Measurements from ENCODE around the gene JPH3.

JPH3 gene

DNA sequence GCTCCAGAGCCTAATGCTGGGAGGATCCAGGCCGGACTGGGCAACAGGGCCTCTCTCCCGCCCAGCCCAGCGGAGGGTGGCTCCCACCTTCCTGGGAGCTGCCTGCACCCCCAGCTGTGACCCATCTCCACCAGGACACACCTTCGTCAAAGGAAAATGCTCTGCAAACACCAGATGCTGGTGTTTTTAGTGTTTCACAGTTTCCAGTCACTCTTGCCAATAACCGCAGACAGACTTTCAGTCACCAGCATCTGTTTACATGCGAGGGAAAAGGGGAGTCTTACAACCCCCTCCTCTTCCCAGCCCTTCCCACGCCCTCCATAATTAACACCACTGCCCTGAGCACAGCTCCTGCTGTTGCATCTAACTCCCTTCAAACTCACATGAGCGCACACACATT, 138.1 kb downstream of the JPH3 start:
- peak in 1 of 2 experiments; percentile 17 for DNase-seq (ENCODE audit: low read depth in 2 of 2)

DNA sequence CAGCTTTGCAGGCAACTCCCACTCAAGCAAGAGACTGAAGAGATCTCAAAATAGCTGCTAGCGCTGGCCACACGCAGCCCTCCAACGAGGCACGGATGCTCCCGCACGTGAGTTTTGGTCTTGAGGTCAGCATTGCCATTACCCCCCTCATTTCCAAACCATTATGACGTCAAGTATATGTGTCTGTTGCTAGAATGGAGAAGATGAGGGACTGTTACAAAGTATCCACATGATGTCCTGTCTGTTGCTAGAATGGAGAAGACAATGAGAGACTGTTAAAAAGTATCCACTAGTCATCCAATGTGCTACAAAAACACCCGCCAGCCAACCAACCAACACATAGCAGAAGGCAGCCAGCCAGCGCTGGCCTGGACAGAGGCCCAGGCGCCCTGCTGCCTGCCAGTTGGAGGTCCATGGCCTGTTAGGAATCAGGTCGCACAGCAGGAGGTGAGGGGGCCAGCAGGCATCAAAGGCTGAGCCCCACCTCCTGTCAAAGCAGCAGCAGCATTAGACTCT, 138.7 kb downstream of the JPH3 start:
- DNase-seq (ENCODE audit: low read depth in 2 of 2): no peak

DNA sequence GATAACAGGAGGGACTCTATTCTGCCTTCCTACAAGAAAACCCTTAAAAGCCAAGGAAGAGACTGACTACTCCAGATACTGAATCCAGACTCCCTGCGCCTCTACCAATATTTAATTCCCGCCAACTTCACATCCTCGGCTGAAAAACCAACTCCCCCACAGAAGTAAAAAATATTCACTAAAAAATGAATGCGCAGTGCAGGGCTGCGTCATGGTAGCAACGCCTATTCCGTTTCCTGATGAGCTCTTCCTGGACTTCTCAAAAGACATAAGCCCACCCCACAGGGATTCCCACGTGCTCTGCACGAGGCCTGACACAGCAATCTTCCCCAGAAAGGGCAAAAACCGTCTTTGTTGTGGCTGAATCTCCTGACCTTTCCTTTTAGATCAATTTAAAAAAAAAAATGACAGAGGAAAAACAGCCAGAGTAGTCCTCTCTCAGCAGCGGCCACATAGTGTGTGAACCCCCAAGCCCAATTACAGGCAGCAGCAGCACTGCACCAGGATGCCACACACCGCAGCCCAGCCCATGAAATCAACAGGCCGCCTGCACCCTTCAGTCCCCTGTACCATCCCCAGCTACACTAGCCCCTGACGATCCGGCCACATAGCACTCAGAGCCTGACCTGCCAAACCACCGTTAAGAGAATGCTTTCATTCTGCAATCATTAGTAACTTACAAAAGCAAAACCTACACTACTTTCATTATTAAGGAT, 139.6 kb downstream of the JPH3 start:
- DNase-seq (ENCODE audit: low read depth in 2 of 2): no peak

DNA sequence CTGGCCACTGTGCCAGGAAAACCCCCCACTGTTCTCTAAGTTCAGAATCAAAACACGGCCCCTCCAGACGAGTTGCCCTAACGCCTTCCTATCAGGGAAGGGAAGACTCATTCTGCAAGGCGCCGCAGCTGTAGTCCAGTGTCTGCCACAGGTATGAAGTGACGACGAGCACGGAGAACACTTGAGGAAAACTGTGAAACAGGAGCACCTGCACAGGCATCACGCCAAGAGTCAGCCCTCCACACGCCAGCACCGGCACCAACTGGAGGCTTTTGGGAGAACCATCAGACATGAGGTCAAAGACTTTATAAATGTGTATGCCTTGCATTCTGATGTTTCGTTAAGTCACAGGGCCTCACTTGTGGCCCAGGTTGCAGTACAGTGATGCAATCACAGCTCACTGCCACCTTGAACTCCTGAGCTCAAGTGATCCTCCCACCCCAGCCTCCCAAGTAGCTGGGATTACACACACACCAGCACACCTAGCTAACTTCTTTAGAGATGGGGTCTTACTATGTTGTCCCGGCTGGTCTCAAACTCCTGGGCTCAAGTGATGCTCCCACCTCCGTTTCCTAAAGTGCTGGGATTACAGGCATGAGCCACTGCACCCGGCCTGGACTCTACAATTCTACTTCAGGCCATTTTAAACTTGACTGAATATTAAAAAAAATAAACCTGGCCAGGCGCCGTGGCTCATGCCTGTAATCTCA, 140.6 kb downstream of the JPH3 start:
- no peak for DNase-seq (ENCODE audit: low read depth in 2 of 2)

- no peak for DNase-seq (ENCODE audit: low read depth in 2 of 2)
Observed at GRCh38 chr16:87744750-87745514, 142.6 kb downstream of the JPH3 start.

DNA sequence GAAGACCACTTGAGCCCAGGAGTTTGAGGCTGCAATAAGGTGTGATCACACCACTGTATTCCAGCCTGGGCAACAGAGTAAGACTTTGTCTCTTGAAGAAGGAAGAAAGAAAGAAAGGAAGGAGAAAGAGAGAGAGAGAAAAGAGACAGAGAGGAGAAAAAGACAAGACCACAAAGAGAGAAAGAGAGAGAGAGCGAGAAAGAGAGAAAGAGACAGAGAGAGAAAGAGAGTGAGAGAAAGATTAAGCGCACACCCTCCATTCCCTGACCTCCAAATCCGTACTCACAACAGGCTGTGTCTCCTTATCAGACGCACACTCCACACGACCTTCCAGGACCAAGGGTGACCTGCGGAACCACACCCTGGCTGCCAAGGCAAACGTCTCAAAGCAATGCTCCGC, 143.9 kb downstream of the JPH3 start:
- no peak for DNase-seq (ENCODE audit: low read depth in 2 of 2)

All from fibroblast of skin of left biceps (primary cell).